ENCODE measurements around the gene CCR5. TPM values are rescaled to one million over a fixed set of nuclear protein-coding genes. Genes with fewer than 3 reads are reported as not detected.

The CCR5 gene
- total and polyA plus RNA-seq, 2 of the 8 experiments (the other 6 are each of a cell fraction or from before 2014, with no cell fraction given) = not detected

GRCh38 chr3:46378426-46378942, 7.7 kb downstream of the CCR5 start:
- Histone ChIP-seq H3K9me3 (ENCODE audit: insufficient read depth in 2 of 2, low read depth in 1 of 2, low read length in 1 of 2) (no peaks in the 10 kb centered on the region), H3K4me3 (ENCODE audit: extremely low read depth in 1 of 4, insufficient read depth in 2 of 4, low read depth in 3 of 4, low read length in 4 of 4) (no peak overlapping the region), H3K18ac (ENCODE audit: extremely low read depth, low read length) (no peak overlapping the region; the same call in 1 of the 2 replicates), H4K91ac (replicated peaks; ENCODE audit: insufficient read length, low read length) (no peak overlapping the region), H3K23me2 (ENCODE audit: low read depth, low read length) (no peaks in the 10 kb centered on the region), H4K8ac (ENCODE audit: extremely low read depth, insufficient read depth, low read length) (no peak overlapping the region), H3K9ac (replicated peaks in 1 of 4; ENCODE audit: extremely low read depth in 1 of 4, low read depth in 3 of 4, low read length in 3 of 4) (no peak overlapping the region), H3K4ac (replicated peaks; ENCODE audit: insufficient read length, low read depth, low read length) (no peak overlapping the region), H2BK15ac (ENCODE audit: low read length) (no peak overlapping the region), H3K79me1 (ENCODE audit: low read depth, low read length) (no peaks in the 10 kb centered on the region), H3K4me1 (replicated peaks in 1 of 4; ENCODE audit: control insufficient read depth in 3 of 4, insufficient read depth in 4 of 4, low read length in 3 of 4) (peaks cover 1 to 15% (median 8%) of the 10 kb centered on the region in 4 experiments; a peak in 6 of 7 replicates), H3K79me2 (ENCODE audit: control insufficient read depth in 1 of 2, insufficient read depth in 2 of 2, low read length in 2 of 2) (no peaks in the 10 kb centered on the region), H4K5ac (ENCODE audit: insufficient read length, low read depth, low read length) (no peak overlapping the region), H2AK5ac (ENCODE audit: low read depth, low read length) (no peak overlapping the region), H2BK120ac (replicated peaks; ENCODE audit: low read depth, low read length) (no peak overlapping the region), H2BK20ac (ENCODE audit: low read length) (no peak overlapping the region), H3K14ac (ENCODE audit: insufficient read length) (no peak overlapping the region), H2BK5ac (ENCODE audit: low read depth, low read length) (no peak overlapping the region), H3K4me2 (ENCODE audit: insufficient read depth in 1 of 2, low read depth in 2 of 2, low read length in 2 of 2) (no peak overlapping the region), H2BK12ac (ENCODE audit: low read depth, low read length) (no peak overlapping the region), H3K27ac (ENCODE audit: low read depth, low read length) (no peak overlapping the region), H3K23ac (ENCODE audit: insufficient read length) (no peak overlapping the region), H2AFZ (ENCODE audit: low read length) (no peak overlapping the region), H4K20me1 (replicated peaks in 1 of 2; ENCODE audit: control insufficient read depth in 1 of 2, insufficient read depth in 2 of 2, low read length in 2 of 2) (no peaks in the 10 kb centered on the region), H3K27me3 (replicated peaks in 1 of 4; ENCODE audit: control insufficient read depth in 3 of 4, extremely low read depth in 1 of 4, insufficient read depth in 3 of 4, low read length in 3 of 4) (no peaks in the 10 kb centered on the region), H3K56ac (replicated peaks; ENCODE audit: insufficient read length, low read depth, low read length) (no peak overlapping the region), H3K36me3 (ENCODE audit: control insufficient read depth in 2 of 4, insufficient read depth in 4 of 4, low read length in 3 of 4) (no peaks in the 10 kb centered on the region)
- ChIA-PET CTCF (ENCODE audit: partially characterized antibody) (interaction anchor here (0.6 to 3.0 kb wide), 40 partner anchors 10 to 450 kb away, joined by 3 to 48 read pairs (median 3); partner anchors contain the start of genes CCR1, CCR3 and CCRL2), POLR2A (ENCODE audit: partially characterized antibody) (no interaction called here)
- 64% methylated on average over 8 of the region's 8 CpGs; no CpG with 5 or more reads in 1 of the 2 experiments for WGBS, 2 experiments (ENCODE audit: extremely low coverage in 1 of 2, insufficient coverage in 1 of 2, insufficient read length in 1 of 2, insufficient replicate concordance in 2 of 2, low coverage in 1 of 2, low lambda C conversion rate in 2 of 2, missing lambda C conversion rate in 1 of 2)
- FAIRE-seq (peak; percentile 76), DNase-seq (ENCODE audit: low read depth in 1 of 2, low spot score in 2 of 2) (peak; percentile 38 to 83)
- TF ChIP-seq USF2 (IDR thresholded peaks at IDR 0.05; ENCODE audit: low read length) = no peak
- peak; percentile 35 for TF ChIP-seq TAF7 (optimal IDR thresholded peaks at IDR 0.05; ENCODE audit: borderline replicate concordance, low read depth, low read length)
- TF ChIP-seq HDAC2 (IDR thresholded peaks at IDR 0.05; ENCODE audit: borderline replicate concordance in 1 of 2, low read depth in 2 of 2, low read length in 2 of 2) = no peak
- peak; percentile 80 to 85 (median 81) for TF ChIP-seq CTCF (IDR thresholded peaks at IDR 0.05; ENCODE audit: control extremely low read depth in 1 of 3, insufficient read depth in 1 of 3, low read depth in 1 of 3, low read length in 3 of 3)
- TF ChIP-seq RAD21 (IDR thresholded peaks at IDR 0.05 in 1 of 2, conservative IDR thresholded peaks at IDR 0.05 in 1 of 2; ENCODE audit: low read depth in 2 of 2, low read length in 2 of 2) = peak; percentile 90 to 93
- TF ChIP-seq YY1 (IDR thresholded peaks at IDR 0.05; ENCODE audit: low read depth, low read length) = 0 out of 2 replicates have a peak, but pooled peaks have one; percentile 44
- TF ChIP-seq JUND (IDR thresholded peaks at IDR 0.05; ENCODE audit: low read length) = no peak
